Measurements from ENCODE around the gene ANKRD65. TPM values are rescaled to one million over a fixed set of nuclear protein-coding genes. Genes with fewer than 3 reads are reported as not detected.

The ANKRD65 gene
- total RNA-seq, 1 experiment from 2014 or later: 14.7 TPM

- intact Hi-C loops (cut with micrococcal nuclease; ENCODE audit: unreplicated experiment): no loop called here
- no peak overlapping the region for H2AFZ ChIP-seq
- no peaks in the 10 kb centered on the region for H4K20me1 ChIP-seq (ENCODE audit: insufficient read depth)
- H3K4me3 ChIP-seq: no peak overlapping the region
- H3K9me2 ChIP-seq (ENCODE audit: insufficient read depth): no peaks in the 10 kb centered on the region
- H3K79me2 ChIP-seq (ENCODE audit: low read depth): no peaks in the 10 kb centered on the region
- POLR2A ChIA-PET (ENCODE audit: unreplicated experiment): no interaction called here
- H3K4me1 ChIP-seq (replicated peaks; ENCODE audit: insufficient read depth): peaks cover 39% of the 10 kb centered on the region
- no peaks in the 10 kb centered on the region for H3K27me3 ChIP-seq (ENCODE audit: insufficient read depth, low read depth)
- no peaks in the 10 kb centered on the region for H3K36me3 ChIP-seq (ENCODE audit: low read depth)
- no peak overlapping the region for H3K4me2 ChIP-seq
- no TSS peak for BruUV-seq (replicated peaks)
- CTCF ChIA-PET: no interaction called here
- no peak for DNase-seq
- H3K27ac ChIP-seq: no peak overlapping the region
- no peaks in the 10 kb centered on the region for H3K9me3 ChIP-seq (ENCODE audit: insufficient read depth, low read depth)
- TF ChIP-seq EZH2 (IDR thresholded peaks at IDR 0.05; ENCODE audit: low read depth): no peak
- TF ChIP-seq, protein P1, sequence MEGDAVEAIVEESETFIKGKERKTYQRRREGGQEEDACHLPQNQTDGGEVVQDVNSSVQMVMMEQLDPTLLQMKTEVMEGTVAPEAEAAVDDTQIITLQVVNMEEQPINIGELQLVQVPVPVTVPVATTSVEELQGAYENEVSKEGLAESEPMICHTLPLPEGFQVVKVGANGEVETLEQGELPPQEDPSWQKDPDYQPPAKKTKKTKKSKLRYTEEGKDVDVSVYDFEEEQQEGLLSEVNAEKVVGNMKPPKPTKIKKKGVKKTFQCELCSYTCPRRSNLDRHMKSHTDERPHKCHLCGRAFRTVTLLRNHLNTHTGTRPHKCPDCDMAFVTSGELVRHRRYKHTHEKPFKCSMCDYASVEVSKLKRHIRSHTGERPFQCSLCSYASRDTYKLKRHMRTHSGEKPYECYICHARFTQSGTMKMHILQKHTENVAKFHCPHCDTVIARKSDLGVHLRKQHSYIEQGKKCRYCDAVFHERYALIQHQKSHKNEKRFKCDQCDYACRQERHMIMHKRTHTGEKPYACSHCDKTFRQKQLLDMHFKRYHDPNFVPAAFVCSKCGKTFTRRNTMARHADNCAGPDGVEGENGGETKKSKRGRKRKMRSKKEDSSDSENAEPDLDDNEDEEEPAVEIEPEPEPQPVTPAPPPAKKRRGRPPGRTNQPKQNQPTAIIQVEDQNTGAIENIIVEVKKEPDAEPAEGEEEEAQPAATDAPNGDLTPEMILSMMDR (conservative IDR thresholded peaks at IDR 0.05): no peak
- peaks cover 18% of the 10 kb centered on the region; the same call in 1 of the 2 replicates for H3F3A ChIP-seq (ENCODE audit: insufficient read depth, low read depth)
These were observed 7.1 kb upstream of the ANKRD65 start for GRCh38 chr1:1428174-1428573.

DNA sequence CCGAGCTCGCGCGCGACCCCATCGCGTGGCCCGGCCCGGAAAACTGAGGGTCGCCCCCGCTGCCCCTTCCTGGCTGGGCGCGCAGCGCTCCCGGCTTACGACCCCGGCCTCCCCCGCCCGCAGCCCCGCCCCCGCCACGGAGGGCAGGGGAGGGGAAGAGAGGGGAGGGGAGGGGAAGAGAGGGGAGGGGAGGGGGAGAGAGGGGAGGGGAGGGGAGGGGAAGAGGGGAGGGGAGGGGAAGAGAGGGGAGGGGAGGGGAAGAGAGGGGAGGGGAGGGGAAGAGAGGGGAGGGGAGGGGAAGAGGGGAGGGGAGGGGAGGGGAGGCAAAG is 6.7 kb upstream of the ANKRD65 start:
- Histone ChIP-seq H3K27ac (no peak overlapping the region), H3K36me3 (ENCODE audit: low read depth) (no peaks in the 10 kb centered on the region), H3K9me2 (ENCODE audit: insufficient read depth) (no peaks in the 10 kb centered on the region), H3K4me3 (no peak overlapping the region), H3K9me3 (ENCODE audit: insufficient read depth, low read depth) (no peaks in the 10 kb centered on the region), H3K4me2 (no peak overlapping the region), H3F3A (ENCODE audit: insufficient read depth, low read depth) (peaks cover 19% of the 10 kb centered on the region; the same call in 1 of the 2 replicates), H4K20me1 (ENCODE audit: insufficient read depth) (no peaks in the 10 kb centered on the region), H3K27me3 (ENCODE audit: insufficient read depth, low read depth) (no peaks in the 10 kb centered on the region), H3K79me2 (ENCODE audit: low read depth) (no peaks in the 10 kb centered on the region), H2AFZ (no peak overlapping the region), H3K4me1 (replicated peaks; ENCODE audit: insufficient read depth) (peaks cover 39% of the 10 kb centered on the region)
- intact Hi-C loops (cut with micrococcal nuclease; ENCODE audit: unreplicated experiment): no loop called here
- no TSS peak for BruUV-seq (replicated peaks)
- TF ChIP-seq EZH2 (IDR thresholded peaks at IDR 0.05; ENCODE audit: low read depth): no peak
- TF ChIP-seq, protein P1 (conservative IDR thresholded peaks at IDR 0.05): no peak
- no peak for DNase-seq
- ChIA-PET POLR2A (ENCODE audit: unreplicated experiment) (no interaction called here), CTCF (no interaction called here)

GRCh38 chr1:1427106-1427819 is 6.2 kb upstream of the ANKRD65 start:
- no peaks in the 10 kb centered on the region for H3K36me3 ChIP-seq (ENCODE audit: low read depth)
- no peak overlapping the region for H3K27ac ChIP-seq
- BruUV-seq (replicated peaks): no TSS peak
- no peaks in the 10 kb centered on the region for H3K9me2 ChIP-seq (ENCODE audit: insufficient read depth)
- H4K20me1 ChIP-seq (ENCODE audit: insufficient read depth): no peaks in the 10 kb centered on the region
- no peaks in the 10 kb centered on the region for H3K27me3 ChIP-seq (ENCODE audit: insufficient read depth, low read depth)
- no peak overlapping the region for H3K4me2 ChIP-seq
- no peaks in the 10 kb centered on the region for H3K79me2 ChIP-seq (ENCODE audit: low read depth)
- intact Hi-C loops (cut with micrococcal nuclease; ENCODE audit: unreplicated experiment): no loop called here
- TF ChIP-seq, protein P1 (conservative IDR thresholded peaks at IDR 0.05): no peak
- TF ChIP-seq EZH2 (IDR thresholded peaks at IDR 0.05; ENCODE audit: low read depth): no peak
- H3K4me3 ChIP-seq: no peak overlapping the region
- H3F3A ChIP-seq (ENCODE audit: insufficient read depth, low read depth): peaks cover 24% of the 10 kb centered on the region; the same call in 1 of the 2 replicates
- peak in 1 of 2 experiments; percentile 39 for DNase-seq
- peaks cover 39% of the 10 kb centered on the region for H3K4me1 ChIP-seq (replicated peaks; ENCODE audit: insufficient read depth)
- POLR2A ChIA-PET (ENCODE audit: unreplicated experiment): no interaction called here
- CTCF ChIA-PET: no interaction called here
- no peaks in the 10 kb centered on the region for H3K9me3 ChIP-seq (ENCODE audit: insufficient read depth, low read depth)
- no peak overlapping the region for H2AFZ ChIP-seq

Data from PC-9 (cell line).